Left ventricle myocardium inferior (tissue), 1 donor: Measurements from ENCODE around the gene HEG1. TPM values are rescaled to one million over a fixed set of nuclear protein-coding genes. Genes with fewer than 3 reads are reported as not detected.

Experiments used
- DNase-seq: peaks from one replicate; pipeline ENCODE4 v3.0.0-alpha.2; 2020
- H3K27ac ChIP-seq: fragments of 200-600 bp; replicated peaks from 2 replicates; pipeline ENCODE4 v1.8.0; 2021
- H3K27me3 ChIP-seq: fragments of 200-600 bp; 2 replicates; pipeline ENCODE4 v1.8.0; 2021; ENCODE audit warnings: low read depth
- H3K36me3 ChIP-seq: fragments of 200-600 bp; 2 replicates; pipeline ENCODE4 v1.8.0; 2021
- H3K4me1 ChIP-seq: fragments of 200-600 bp; 2 replicates; pipeline ENCODE4 v1.8.0; 2021
- H3K4me3 ChIP-seq: fragments of 200-600 bp; 2 replicates; pipeline ENCODE4 v1.8.0; 2021; ENCODE audit warnings: mild to moderate bottlenecking, moderate library complexity
- H3K9me3 ChIP-seq: fragments of 200-600 bp; replicated peaks from 2 replicates; pipeline ENCODE4 v1.8.0; 2021
- CTCF ChIP-seq: fragments of 200-600 bp; IDR thresholded peaks from 2 replicates; pipeline ENCODE4 v1.8.0; 2021; ENCODE audit warnings: antibody characterized with exemption, mild to moderate bottlenecking, borderline replicate concordance
- intact Hi-C: fragments of 100-400 bp; cut with micrococcal nuclease; formaldehyde crosslinking; loops from one replicate; pipeline ENCODE4 v1.11.0; 2022
- total RNA-seq: library from RNA; stranded (reverse); fragmentation: NEBNext Ultra II Directional; extraction: Animal tissue kit (Norgen Biotek cat#: 25700); gene quantifications from one replicate; pipeline ENCODE4 v1.2.1, GENCODE V29; 2021
- donor health status: DM: no; HTN: yes; CAD: no; lungs with severe emphysema.

HEG1 gene
- total RNA-seq, 1 donor from 2014 or later, result 105 TPM

- intact Hi-C loops, result no loop called here
- H3K27me3 ChIP-seq, result no peaks in the 10 kb centered on the region
- peak; percentile 20 for DNase-seq
- H3K4me3 ChIP-seq, result no peak overlapping the region
- no peaks in the 10 kb centered on the region for H3K9me3 ChIP-seq
- no peak overlapping the region for H3K27ac ChIP-seq
- H3K4me1 ChIP-seq, result no peaks in the 10 kb centered on the region
- no peak for TF ChIP-seq CTCF
- H3K36me3 ChIP-seq, result no peaks in the 10 kb centered on the region
Observed at GRCh38 chr3:124916837-124917409, 138.9 kb downstream of the HEG1 start.

Other genes starting within 250 kb of the HEG1 start
- 122 TPM for gene ITGB5, start 168.6 kb downstream of the HEG1 start, total RNA-seq
- 0.08 TPM for gene MUC13, start 121.2 kb downstream of the HEG1 start, total RNA-seq
- not detected for gene SLC12A8, start 156.8 kb upstream of the HEG1 start, total RNA-seq